GM19455 (cell line): ENCODE results near the gene DEFB108B.
"Not testable (repeated sequence)": the region's sequence is repeated elsewhere in the genome, so short reads cannot be mapped to it uniquely, and the experiment has no call there.

Experiments used
- ATAC-seq: cut with Tn5 transposase; IDR thresholded peaks from one replicate; pipeline ENCODE4 v1.9.1; 2021; ENCODE audit not compliant: unreplicated experiment

Gene DEFB108B

DNA sequence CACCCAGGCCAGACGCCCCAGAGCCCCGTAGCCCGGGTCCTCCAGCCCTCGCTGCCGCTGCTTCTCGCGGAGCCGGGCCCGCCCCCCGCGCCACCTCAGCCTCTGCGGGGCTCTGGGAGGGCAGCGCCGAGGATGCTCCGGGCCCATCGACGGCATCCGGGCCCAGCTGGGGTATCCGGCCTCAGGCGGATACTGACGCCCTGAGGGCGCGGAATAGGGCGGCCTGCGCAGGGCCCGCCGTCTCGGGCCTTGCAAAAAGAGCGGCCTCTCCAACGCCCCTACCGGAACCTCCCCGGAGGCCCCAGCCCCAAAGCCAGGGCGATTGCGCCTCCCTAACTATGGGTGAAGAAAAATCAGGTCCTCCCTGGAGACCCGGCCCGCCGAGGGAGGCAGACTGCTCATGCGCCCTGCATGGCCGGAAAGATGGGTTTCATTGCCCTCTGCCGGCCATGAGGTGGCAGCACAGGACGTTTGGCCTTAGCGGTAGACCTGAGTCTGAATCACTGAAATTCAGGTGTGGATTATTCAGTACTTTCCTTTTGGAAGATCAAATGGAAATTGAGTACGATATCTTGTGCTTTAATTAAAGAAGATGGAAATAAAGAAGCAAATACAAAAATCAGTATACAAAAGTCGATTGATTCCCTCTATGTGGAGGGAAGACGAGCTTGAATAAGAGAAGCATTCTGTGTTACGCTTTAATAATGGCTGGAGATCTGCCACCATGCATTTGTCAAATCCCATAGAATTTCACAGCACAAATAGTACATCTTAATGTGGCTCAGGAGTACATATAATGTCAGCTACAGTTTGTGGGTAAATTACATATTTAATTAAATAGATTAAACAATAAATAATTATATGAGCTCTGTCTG, 19.3 kb upstream of the DEFB108B start:
- ATAC-seq, result not testable (repeated sequence)

DNA sequence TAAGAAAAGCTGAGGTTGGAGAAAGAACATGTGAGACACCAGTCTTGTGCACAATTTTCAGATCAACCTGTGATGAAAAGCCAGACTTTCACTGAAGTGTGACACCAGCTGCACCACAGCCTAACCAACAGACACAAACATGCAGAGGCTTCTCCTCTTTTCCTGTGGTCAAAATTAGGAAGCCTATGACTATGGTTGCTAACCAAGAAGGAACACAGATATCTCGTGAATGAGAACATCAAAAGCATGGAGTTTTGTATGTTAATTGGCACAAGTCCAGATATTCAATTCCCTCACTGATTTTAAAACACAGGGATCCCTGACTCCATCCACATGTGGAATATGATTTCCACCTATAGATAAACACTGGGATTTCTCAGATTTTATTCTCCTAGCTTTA, 11.5 kb upstream of the DEFB108B start:
- not testable (repeated sequence) for ATAC-seq

DNA sequence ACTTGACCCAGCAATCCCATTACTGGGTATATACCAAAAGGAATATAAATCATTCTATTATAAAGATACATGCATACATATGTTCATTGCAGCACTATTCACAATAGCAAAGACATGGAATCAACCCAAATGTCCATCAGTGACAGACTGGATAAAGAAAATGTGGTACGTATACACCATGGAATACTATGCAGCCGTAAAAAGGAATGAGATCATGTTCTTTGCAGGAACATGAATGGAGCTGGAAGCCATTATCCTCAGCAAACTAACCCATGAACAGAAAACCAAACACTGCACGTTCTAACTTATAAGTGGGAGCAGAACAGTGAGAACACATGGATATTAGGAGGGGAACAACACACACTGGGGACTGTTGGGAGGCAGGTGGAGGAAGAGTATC, 3.8 kb upstream of the DEFB108B start:
- ATAC-seq, result not testable (repeated sequence)

DNA sequence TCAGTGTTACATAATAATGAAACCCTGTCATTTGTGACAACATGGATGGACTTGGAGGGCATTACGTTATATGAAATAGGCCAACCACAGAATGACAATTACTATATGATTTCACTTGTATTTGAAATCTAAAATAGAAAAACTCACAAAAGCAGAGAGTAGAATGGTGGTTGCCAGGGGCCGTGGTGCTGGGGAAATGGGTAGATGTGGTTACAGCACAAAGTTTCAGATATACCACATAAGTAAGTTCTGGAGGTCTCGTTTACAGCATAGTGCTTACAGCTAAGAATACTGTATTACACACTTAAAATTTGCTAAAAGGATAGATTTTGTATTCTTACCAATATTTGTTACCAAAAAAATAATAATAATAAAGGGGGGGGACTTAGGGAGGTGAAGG, 3.3 kb upstream of the DEFB108B start:
- ATAC-seq, result not testable (repeated sequence)

DNA sequence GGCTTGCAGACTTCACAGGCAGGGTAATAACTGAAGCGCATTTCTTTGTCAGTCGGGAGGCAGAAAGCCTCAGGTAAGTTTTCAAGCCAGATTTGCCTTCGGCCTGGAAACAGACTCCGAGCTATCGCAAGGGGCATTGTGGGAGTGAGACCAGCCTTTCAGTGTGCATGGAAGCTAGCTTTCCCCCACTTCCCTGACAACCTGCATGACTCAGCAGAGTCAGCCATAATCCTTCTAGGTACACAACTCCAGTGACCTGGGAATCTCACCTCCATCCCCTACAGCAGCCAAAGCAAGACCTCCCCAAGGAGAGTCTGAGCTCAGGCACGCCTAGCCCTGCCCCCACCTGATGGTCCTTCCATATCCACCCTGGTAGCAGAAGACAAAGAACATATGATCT, 9.7 kb downstream of the DEFB108B start:
- not testable (repeated sequence) for ATAC-seq

DNA sequence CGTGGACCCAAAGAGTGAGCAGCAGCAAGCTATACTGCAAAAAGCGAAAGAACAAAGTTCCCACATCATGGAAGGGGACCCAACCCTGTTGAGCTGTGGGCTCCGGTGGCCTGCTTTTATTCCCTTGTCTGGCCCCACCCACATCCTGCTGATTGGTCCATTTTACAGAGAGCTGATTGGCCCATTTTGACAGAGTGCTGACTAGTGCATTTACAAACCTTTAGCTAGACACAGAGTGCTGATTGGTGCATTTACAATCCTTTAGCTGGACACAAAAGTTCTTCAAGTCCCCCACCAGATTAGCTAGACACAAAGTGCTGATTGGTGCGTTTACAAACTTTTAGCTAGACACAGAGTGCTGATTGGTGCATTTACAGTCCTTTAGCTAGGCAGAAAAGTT, 10.4 kb downstream of the DEFB108B start:
- not testable (repeated sequence) for ATAC-seq

DNA sequence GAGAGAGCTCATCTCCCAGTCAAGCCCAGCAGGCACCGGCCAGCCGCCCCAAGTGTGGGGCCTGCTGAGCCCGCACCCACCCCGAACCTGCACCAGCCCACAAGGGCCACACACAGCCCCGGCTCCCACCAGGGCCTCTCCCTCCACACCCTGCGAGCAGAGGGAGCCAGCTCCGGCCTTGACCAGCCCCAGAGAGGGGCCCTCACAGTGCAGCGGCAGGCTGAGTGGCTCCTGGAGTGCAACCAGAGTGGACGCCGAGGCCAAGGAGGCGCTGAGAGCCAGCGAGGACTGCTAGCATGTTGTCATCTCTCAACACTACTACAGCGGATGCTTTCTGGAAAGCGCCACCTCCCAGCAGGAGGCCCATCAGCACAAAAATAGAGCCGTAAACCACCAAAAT, 10.9 kb downstream of the DEFB108B start:
- no peak for ATAC-seq

DNA sequence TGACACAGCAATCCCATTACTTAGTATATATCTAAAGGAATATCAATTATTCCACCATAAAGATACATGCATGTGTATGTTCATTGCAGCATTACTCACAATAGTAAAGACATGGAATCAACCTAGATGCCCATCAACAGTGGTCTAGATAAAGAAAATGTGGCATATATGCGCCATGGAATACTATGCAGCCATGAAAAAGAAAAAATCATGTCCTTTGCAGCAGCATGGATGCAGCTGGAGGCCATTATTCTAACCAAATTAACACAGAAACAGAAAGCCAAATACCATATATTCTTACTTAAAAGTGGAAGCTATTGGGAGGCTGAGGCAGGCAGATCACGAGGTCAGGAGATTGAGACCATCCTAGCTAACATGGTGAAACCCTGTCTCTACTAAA, 20.9 kb downstream of the DEFB108B start:
- ATAC-seq, result not testable (repeated sequence)

DNA sequence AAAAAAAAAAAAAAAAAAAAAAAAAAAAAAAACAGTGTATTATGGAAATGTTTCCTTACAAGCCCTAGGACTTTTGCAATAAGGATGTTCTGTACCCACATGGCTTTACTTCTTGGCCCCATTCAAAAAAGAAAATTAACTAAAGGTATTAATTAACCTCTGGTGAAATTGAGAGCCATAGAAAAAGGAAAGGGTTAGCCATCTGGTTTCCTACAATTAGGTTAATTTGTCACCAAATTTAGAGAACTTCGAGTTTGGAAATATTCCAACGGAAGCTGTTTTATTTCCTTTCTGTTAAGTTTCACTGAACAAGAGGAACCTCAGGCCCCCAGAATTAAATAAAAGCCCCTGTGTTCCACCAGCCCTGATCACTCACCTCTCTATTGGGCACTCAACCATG, 22.9 kb downstream of the DEFB108B start:
- not testable (repeated sequence) for ATAC-seq

DNA sequence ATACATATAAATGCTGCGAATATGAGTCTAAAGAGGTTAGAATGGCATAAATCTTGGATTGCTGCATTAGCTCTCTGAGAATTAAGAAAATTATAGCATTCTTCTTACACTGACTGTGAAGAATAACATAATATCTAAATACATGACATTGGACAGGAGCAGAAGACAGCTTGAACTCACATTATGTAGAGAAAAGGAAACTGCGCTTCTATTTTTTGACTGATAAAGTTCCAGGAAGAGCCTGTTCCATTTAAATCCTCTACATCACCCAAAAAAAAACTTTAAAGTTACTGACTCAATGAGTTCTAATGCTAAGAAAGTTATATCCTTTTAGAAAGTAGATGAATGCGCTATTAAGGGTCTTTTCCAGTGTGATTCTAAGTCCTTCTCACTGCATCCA, 27.8 kb downstream of the DEFB108B start:
- ATAC-seq, result not testable (repeated sequence)

DNA sequence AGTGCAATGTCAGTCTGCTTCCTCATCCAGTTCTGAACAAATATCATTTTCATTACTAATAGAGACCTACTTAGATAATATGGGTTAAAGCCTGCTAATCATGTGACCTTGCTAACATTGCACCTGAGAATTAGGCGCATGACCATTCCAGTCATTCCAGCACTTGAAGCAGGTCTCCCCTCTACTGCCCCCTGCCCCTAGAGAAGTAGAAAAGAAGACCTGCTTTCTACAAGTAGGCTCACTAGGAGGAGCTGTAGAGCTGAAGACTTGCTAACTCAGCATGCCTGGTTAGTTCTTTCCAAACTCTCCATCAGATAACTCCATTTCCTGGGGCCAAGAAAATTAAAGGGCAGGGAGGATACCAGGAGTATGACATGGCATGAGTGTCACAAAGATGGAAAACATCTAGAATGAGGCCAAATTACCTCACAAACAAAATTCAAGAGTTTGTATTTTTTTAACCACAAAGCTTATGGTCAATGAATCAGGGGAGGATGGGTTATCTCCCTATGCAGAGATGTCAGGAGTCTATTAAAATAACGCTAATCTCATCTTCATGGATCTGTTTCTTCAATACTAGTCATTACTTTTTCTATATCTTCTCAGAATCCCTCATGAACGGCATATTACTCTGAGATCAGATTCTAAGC, 31.1 kb downstream of the DEFB108B start:
- ATAC-seq, result not testable (repeated sequence)

DNA sequence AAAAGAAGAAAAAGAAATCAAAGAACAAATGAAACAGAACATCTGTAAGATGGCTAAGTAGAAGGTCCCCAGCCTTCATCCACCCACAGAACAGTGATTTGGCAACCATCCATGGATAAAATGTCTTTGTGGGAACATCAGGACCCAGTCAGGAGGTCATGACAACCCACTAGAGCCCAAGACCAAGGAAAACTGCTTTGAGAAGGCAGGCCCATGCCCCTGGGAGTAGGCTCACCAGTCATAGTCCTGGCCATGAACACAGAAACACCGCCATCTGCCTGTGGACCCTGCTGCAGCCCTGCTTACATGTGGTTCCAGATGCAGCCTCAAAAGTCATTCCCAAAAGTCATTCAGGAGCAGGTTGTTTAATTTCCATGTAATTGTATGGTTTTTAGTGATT, 34.2 kb downstream of the DEFB108B start:
- ATAC-seq, result not testable (repeated sequence)

DNA sequence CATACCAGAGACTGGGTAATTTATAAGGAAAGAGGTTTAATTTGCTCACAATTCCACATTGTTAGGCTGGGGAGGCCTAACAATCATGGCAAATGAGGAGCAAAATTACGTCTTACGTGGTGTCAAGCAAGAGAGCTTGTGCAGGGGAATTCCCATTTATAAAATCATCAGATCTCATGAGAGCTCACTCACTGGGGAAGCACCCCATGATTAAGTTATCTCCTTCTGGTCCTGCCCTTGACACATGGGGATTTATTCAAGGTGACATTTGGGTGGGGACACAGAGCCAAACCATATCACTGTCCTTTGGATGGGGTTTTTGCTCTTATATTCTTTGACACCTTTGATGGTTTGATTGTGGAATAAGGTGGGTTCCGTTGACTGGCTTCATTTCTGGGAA, 36.9 kb downstream of the DEFB108B start:
- not testable (repeated sequence) for ATAC-seq

DNA sequence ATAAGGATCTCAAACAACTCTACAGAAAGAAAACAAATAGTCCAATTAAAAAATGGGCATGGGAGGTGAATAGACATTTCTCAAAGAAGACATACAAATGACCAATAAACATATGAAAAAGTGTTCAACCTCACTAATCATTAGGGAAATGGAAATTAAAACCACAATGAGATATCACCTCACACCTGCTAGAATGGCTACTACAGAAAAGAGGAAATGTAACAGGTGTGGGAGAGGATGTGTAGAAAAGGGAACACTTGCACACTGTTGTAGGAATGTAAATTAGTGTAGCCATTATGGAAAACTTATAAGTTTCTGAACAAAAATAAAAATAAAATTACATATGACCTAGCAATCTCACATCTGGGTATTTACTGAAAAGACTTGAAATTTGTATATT, 37.7 kb downstream of the DEFB108B start:
- ATAC-seq, result not testable (repeated sequence)

DNA sequence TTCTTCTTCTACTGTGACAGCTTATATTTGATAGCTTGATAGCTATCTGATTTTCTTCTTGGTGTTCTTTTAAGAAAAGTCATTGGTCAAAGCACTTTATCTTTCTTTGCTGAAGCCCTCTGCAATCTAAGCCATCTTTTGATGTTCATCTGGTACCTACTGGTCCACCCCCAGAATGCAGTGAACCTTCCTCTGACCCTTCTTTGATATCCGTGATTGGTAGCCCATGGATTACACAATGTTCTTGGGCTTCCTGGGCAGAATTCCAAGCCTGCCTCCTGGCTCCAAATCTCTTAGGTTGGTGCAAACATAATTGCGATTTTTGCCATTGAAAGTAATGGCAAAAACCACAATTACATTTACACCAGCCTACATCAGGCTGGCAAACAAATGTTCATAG, 43.3 kb downstream of the DEFB108B start:
- not testable (repeated sequence) for ATAC-seq

DNA sequence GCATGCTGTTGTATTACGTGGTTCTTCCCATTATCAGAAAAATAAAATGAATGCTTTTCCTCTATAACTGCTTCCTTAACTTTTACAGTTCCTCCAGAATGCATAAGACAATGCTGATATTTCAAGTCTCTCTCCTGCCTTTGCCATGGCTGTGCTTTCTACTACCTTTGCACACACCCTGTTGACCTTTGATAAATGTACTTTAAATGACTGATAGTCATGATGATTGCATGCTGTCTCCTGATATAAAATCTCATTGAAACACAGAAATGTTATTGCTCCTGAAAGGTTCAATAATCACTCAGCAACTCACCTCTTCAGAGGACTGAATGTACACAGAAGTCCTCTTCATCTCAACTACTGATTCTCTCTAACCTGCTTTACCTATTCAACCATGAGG, 45.1 kb downstream of the DEFB108B start, which contains the start of gene DEFB131B:
Gene DEFB131B, plus strand, starts transcription at position 395 of the 400 bp plus-strand sequence. Its CDS starts 0 bp downstream, at position 395.
- ATAC-seq, result not testable (repeated sequence)

DNA sequence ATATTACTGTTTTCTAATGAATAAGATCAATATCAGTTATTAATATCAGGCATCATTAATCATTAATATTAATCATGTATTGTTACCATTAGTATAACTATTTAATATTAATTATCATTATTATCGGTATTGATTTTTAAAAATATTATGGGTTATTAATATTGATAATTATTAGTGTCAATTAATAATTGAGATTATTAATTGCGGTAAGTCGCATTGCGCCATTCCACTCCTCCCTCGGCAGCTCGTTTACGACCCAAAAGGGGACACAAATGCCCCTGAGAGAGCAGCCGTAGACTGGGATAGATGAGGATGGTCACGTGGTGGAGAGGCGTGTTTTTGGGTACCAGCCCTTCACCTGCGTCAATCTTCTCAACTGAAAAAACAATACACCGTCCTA, 52.8 kb downstream of the DEFB108B start:
- not testable (repeated sequence) for ATAC-seq
